GM12878 (cell line): ENCODE results near the gene ETS1. TPM values are rescaled to one million over a fixed set of nuclear protein-coding genes. Genes with fewer than 3 reads are reported as not detected.

Experiments
- CTCF ChIP-seq, 3 experiments: IDR thresholded peaks in 2 of 3; conservative IDR thresholded peaks in 1 of 3; 2 replicates each; pipeline ENCODE4 v1.5.1; 2011; ENCODE audit warnings: low read depth in 3 of 3, low read length in 3 of 3, mild to moderate bottlenecking in 3 of 3, control low read depth in 2 of 3, moderate library complexity in 2 of 3, inconsistent platforms in 1 of 3, mixed read lengths in 1 of 3; ENCODE audit not compliant: control insufficient read depth in 2 of 3, insufficient read depth in 1 of 3; ENCODE audit errors: extremely low read depth in 1 of 3
- GATAD2B ChIP-seq: fragments of 450-650 bp; conservative IDR thresholded peaks from 2 replicates; pipeline ENCODE4 v1.6.1; 2017; ENCODE audit warnings: low read depth, mild to moderate bottlenecking, moderate library complexity
- HDGF ChIP-seq: fragments of 450-650 bp; IDR thresholded peaks from 2 replicates; pipeline ENCODE4 v1.6.1; 2016; ENCODE audit warnings: antibody characterized with exemption
- MEF2A ChIP-seq: IDR thresholded peaks from 2 replicates; pipeline ENCODE4 v1.6.1; 2011; ENCODE audit warnings: low read depth, mild to moderate bottlenecking, low read length, moderate library complexity; ENCODE audit not compliant: insufficient read depth
- POU2F2 ChIP-seq: IDR thresholded peaks from 3 replicates; pipeline ENCODE4 v1.6.1; 2011; ENCODE audit warnings: low read depth, mild to moderate bottlenecking, low read length, borderline replicate concordance
- RELA ChIP-seq: fragments of 450-650 bp; IDR thresholded peaks from 2 replicates; pipeline ENCODE4 v1.8.0; 2014; ENCODE audit warnings: borderline replicate concordance; ENCODE audit not compliant: partially characterized antibody
- RFX5 ChIP-seq: IDR thresholded peaks from 2 replicates; pipeline ENCODE4 v1.6.1; 2011; ENCODE audit warnings: low read depth, low read length, improper control_type of control experiment
- WRNIP1 ChIP-seq: IDR thresholded peaks from 2 replicates; pipeline ENCODE4 v1.6.1; 2011; ENCODE audit warnings: low read depth, low read length, improper control_type of control experiment, borderline replicate concordance
- ZNF217 ChIP-seq: fragments of 450-650 bp; IDR thresholded peaks from 2 replicates; pipeline ENCODE4 v1.6.1; 2017; ENCODE audit warnings: antibody characterized with exemption, mild to moderate bottlenecking
- polyA plus RNA-seq, 11 experiments: library from polyadenylated mRNA; depleted of rRNA in 4 of 11; unstranded in 6 of 11; stranded (reverse) in 5 of 11; fragments of >200 nt; fragmentation: Nextera tagmentation in 4 of 11; fragmentation: Illumina TruSeq in 1 of 11; extraction: Ambion mirVana in 4 of 11; extraction: Trizol in 1 of 11; gene quantifications; 1 replicate in 1 of 11; 2 replicates in 10 of 11; pipeline versions ENCODE4 v1.2.1 to v1.2.3, GENCODE V29; 2011 to 2016; ENCODE audit warnings: inconsistent platforms in 2 of 11, missing spikeins in 2 of 11, low read depth in 1 of 11
- total RNA-seq, 4 experiments: library from RNA; depleted of rRNA in 3 of 4; stranded (reverse); fragments of >200 nt in 3 of 4; fragmentation: Illumina TruSeq in 1 of 4; extraction: Trizol in 1 of 4; gene quantifications; 2 replicates each; pipeline versions ENCODE4 v1.2.1 to v1.2.3, GENCODE V29; 2013 to 2021
- TF ChIP-seq, protein P1 (sequence below): fragments of 450-650 bp; IDR thresholded peaks from 2 replicates; pipeline ENCODE4 v1.6.1; 2017; ENCODE audit warnings: mild to moderate bottlenecking, moderate library complexity

The ETS1 gene
- total and polyA plus RNA-seq, 10 of the 15 experiments (the other 5 are each of a cell fraction or from before 2014, with no cell fraction given): 12.5 to 112 (median 55.5) TPM

- TF ChIP-seq, protein P1, sequence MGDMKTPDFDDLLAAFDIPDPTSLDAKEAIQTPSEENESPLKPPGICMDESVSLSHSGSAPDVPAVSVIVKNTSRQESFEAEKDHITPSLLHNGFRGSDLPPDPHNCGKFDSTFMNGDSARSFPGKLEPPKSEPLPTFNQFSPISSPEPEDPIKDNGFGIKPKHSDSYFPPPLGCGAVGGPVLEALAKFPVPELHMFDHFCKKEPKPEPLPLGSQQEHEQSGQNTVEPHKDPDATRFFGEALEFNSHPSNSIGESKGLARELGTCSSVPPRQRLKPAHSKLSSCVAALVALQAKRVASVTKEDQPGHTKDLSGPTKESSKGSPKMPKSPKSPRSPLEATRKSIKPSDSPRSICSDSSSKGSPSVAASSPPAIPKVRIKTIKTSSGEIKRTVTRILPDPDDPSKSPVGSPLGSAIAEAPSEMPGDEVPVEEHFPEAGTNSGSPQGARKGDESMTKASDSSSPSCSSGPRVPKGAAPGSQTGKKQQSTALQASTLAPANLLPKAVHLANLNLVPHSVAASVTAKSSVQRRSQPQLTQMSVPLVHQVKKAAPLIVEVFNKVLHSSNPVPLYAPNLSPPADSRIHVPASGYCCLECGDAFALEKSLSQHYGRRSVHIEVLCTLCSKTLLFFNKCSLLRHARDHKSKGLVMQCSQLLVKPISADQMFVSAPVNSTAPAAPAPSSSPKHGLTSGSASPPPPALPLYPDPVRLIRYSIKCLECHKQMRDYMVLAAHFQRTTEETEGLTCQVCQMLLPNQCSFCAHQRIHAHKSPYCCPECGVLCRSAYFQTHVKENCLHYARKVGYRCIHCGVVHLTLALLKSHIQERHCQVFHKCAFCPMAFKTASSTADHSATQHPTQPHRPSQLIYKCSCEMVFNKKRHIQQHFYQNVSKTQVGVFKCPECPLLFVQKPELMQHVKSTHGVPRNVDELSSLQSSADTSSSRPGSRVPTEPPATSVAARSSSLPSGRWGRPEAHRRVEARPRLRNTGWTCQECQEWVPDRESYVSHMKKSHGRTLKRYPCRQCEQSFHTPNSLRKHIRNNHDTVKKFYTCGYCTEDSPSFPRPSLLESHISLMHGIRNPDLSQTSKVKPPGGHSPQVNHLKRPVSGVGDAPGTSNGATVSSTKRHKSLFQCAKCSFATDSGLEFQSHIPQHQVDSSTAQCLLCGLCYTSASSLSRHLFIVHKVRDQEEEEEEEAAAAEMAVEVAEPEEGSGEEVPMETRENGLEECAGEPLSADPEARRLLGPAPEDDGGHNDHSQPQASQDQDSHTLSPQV: no peak
- TF ChIP-seq MEF2A (no peak), ZNF217 (no peak), RELA (no peak), RFX5 (no peak), CTCF (IDR thresholded peaks at IDR 0.05 in 2 of 3, conservative IDR thresholded peaks at IDR 0.05 in 1 of 3; ENCODE audit: control insufficient read depth in 2 of 3, extremely low read depth in 1 of 3, insufficient read depth in 1 of 3, low read depth in 3 of 3, low read length in 3 of 3) (no peak), HDGF (no peak), POU2F2 (no peak), WRNIP1 (no peak), GATAD2B (no peak)
These were observed 106.7 kb downstream of the ETS1 start (continued) for GRCh38 chr11:128480665-128481064.
